NOMO-1 (cell line): ENCODE measurements around the gene KDM4C.

Experiments used
- DNase-seq, 2 experiments: peaks; one replicate each; lab custom pipeline; 2025; ENCODE audit not compliant: unreplicated experiment in 2 of 2; lab: John Stamatoyannopoulos, UW

KDM4C gene

DNA sequence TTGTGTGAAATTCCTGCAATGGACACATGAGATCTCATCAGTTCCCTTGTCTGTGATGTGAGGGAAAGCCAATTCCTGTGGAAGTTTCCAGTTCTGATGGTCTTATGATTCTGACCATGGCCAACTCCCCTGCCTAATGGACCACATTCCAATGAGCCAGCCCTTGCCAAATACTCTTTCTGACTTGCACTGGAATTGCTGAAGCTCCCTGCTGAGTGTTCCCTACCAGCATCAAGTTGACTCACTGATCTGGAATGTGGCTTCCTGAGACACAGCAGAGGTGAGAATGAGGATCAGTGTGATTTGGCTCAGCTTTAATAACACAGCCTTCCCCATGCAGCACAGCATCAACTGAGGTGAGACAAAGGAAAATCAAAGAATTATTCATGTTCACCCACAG lies 427.8 kb downstream of the KDM4C start:
- DNase-seq, result no peak

DNA sequence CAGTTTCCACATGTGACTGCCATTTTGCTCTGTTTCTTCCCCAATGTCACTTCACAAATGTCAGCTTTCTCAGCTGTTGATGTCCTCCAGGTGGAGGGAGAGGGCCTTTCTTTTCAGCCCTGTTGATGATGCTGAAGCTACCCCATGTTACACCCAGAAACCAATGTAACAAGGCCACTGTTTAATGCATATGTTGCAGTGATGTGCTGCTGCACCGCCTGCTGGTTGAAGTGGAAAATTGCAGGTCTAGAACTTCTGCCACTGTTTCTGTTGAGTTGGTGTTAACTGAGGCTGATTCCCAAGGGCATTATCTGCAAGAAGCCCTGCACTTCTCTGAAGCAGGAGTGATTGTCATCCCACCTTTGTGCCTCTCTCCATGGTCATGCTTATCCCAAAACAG lies 428.4 kb downstream of the KDM4C start:
- no peak for DNase-seq

DNA sequence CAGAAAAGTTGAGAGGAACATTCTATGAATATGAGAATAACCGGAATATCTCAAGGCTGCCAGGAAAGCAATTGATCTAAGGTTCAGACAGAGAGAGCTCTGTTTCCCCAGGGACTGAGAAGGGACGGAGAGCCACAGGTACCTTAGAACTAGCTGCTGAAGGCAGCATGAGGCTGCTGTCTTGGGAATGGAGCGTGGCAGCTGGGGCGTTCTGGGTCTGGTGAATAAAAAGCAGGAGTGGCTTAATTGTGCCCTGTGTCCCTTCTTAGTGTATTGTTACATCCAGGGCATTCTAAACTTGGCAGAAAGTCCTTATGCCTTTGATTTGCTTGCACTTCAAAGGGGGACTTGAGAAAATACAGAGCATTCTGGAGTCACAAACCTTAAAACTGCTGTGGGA lies 434.5 kb downstream of the KDM4C start:
- DNase-seq, result no peak

- DNase-seq, result no peak
Observed at GRCh38 chr9:7195526-7195925, 437.8 kb downstream of the KDM4C start.

- DNase-seq, result no peak
Observed at GRCh38 chr9:7196467-7196866, 438.7 kb downstream of the KDM4C start.

GRCh38 chr9:7201196-7201595 lies 443.4 kb downstream of the KDM4C start:
- no peak for DNase-seq

GRCh38 chr9:7205806-7206205 lies 448.0 kb downstream of the KDM4C start:
- no peak for DNase-seq

DNA sequence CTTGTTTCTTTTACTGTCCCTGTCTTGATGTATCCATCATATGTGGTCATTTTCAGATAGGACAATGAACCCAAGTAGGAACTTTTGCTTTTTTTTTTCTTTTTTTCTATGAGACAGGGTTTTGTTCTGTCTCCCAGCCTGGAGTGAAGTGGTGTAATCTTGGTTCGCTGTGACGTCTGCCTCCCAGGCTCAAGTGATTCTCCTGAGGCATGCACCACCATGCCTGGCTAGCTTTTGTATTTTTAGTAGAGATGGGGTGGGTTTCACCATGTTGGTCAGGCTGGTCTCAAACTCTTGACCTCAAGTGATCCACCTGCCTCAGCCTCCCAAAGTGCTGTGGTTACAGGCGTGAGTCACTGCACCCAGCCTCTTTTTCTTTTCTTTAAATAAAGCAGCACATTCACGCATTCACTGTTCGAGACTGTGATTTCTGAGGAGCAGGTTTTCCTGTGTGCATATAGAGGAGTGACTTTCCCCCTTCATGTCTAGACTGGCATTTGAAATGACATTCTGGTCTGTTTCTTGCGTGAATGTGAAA lies 448.5 kb downstream of the KDM4C start:
- DNase-seq, result no peak

GRCh38 chr9:7209016-7209715 lies 451.4 kb downstream of the KDM4C start:
- no peak for DNase-seq

DNA sequence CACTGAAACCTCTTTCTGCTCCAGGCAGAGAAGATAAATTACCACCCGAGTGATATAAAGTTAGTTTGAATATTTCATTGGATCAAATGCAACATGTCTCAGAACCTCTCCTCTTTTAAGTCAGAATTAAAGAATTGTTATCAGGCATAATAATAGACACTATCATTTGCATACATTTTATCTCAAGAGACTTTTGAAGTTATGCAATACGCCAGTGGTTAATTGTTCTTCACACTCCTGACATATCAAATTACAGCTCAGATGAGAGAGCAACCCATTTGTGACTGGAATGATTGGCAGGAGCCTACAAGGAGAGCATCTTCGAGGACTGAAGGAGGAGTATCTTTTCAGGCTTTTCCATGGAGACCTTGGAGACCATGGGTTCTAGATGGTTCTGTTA lies 452.2 kb downstream of the KDM4C start:
- no peak for DNase-seq

- DNase-seq, result no peak
Observed at GRCh38 chr9:7210854-7211637, 453.3 kb downstream of the KDM4C start.

GRCh38 chr9:7211657-7212056 lies 453.9 kb downstream of the KDM4C start:
- DNase-seq, result no peak

GRCh38 chr9:7212101-7212500 lies 454.3 kb downstream of the KDM4C start:
- no peak for DNase-seq

DNA sequence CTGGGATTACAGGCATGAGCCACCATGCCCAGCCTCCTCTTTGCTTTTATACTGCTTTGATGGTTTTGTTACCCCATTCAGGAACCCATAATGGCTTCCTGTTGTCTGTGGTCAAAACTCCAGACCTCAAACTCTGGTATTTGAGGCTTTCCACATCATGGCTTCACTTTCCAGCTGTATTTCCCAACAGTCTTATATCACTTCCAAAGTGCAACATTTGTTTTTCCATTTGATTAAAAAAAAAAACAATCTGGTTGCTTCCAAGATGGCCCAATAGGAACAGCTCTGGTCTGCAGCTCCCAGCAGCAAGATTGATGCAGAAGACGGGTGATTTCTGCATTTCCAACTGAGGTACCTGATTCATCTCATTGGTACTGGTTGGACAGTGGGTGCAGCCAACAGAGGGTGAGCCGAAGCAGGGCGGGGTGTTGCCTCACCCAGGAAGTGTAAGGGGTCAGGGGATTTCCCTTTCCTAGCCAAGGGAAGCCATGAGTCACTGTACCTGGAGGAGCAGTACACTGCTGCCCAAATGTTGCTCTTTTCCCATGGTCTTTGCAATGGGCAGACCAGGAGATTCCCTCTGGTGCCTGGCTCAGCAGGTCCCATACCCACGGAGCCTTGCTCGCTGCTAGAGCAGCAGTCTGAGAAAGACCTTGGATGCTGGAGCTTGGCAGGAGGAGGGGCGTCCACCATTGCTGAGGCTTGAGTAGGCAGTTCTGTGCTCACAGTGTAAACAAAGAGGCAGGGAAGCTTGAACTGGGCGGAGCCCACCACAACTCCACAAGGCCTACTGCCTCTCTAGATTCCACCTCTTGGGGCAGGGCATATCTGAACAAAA lies 458.4 kb downstream of the KDM4C start:
- DNase-seq, result no peak

DNA sequence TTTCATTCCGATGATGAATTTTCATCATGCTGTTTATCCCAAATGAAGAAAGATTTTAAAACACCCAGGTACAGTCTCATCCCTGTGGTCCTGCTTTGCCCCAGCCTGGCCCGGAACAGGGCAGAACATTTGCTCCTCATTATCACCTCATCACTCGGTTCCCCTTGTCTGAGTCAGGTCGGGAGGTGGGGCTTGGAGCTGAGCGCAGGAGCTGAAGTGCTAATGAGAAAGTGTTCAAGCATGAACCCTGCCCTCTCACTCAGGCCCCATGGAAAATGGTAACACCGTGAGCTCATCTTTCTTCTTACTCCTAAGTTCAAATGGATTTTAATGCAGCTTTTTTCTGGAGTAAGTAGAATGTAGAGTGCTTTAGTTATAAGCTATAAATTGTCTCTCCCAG lies 466.2 kb downstream of the KDM4C start:
- no peak for DNase-seq
